COR-L47 (cell line): ENCODE results near the gene PLEKHJ1.

Source experiments
- DNase-seq: peaks from one replicate; lab custom pipeline; 2025; lab: John Stamatoyannopoulos, UW

Gene PLEKHJ1

DNA sequence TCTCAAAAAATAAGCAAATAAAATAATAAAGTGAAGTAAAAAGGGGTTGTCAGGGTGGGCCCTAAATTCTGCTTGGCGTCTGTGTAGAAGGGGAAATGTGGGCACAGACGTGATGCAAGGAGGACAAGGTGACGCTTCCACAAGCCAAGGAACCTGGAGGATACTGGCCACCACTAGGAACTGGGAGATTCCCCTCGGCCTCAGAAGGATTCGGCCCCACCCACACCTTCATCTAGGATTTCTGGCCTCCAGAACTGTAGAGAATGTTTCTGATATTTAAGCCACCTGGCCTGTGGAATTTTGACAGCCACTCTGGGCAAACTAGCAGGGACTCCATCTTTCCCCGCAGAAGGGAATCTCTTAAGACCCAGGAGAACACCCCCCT is 1.1 kb downstream of the PLEKHJ1 start:
- no peak for DNase-seq

GRCh38 chr19:2233601-2234280 is 2.4 kb downstream of the PLEKHJ1 start:
- no peak for DNase-seq

GRCh38 chr19:2232286-2233151 is 3.6 kb downstream of the PLEKHJ1 start:
- no peak for DNase-seq

GRCh38 chr19:2231621-2232221 is 4.4 kb downstream of the PLEKHJ1 start:
- no peak for DNase-seq

GRCh38 chr19:2230807-2231533 is 5.2 kb downstream of the PLEKHJ1 start:
- no peak for DNase-seq

DNA sequence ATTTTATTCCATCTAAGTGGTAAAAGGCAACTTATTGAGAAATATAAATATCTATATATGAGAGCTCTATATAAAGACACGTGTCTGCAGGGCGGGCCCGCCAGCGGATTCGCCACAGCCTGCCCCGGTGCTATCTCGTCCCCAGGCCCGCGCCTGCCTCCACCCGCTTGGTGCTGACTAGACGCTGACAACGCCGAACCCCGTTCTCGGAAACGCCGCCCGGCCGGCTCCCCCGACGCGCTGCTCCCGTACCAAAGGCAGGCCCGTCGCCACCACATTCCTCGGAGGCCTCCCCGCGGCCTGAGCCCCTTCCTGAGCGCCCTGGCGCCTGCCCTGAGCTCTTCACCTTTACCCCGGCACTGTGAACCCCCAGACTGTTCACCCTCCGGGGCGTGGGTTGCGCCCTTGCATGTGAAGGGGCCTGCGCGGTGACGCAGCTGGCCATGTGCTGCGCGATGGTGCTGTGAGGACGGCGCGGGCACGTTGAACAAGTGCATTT is 6.0 kb downstream of the PLEKHJ1 start:
- DNase-seq = no peak

DNA sequence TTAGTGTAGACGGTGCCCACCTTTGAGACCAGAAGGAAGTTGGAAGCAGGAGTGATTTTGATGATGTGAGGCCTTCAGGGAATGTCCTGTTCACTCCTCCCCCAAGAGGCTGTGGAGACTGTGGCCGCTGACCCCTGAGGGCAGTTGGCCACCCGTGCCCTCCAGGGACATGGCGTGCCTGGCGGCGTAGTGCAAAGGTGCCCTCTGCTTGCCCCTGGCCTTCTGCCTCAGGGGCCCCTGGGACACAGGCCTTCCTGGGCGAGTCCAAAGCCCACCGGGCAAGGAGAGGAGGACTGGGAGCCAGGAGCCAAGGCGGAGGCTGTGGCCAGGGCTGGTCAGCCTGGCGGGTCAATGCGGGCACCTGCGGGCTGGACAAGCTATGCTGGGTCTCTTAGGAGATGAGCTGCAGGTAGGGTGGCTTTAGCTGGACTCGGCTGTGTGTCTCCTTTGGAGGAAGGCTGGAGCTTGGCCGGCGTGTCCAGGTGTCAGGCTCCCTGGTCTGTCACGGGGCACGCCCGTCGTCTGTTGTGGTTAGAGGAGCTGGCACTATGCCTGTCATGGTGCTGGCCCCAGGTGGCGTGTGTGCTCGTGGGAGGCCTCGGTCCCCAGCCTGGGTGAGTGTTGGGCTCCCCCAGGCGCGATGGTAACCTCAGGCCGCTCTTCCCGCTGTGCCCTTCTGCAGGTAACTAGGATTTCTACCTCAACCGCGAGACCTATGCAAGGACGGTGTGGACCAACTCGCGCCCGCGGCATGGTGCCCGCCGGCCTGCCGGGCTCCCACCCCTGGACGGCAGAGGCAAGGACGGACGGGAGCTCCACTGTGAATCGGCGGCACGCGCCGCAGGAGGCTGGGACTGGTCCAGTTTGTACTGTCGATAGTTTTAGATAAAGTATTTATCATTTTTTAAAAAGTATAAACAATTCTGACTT is 6.8 kb downstream of the PLEKHJ1 start:
- DNase-seq = no peak

GRCh38 chr19:2228157-2229030 is 7.7 kb downstream of the PLEKHJ1 start:
- no peak for DNase-seq

DNA sequence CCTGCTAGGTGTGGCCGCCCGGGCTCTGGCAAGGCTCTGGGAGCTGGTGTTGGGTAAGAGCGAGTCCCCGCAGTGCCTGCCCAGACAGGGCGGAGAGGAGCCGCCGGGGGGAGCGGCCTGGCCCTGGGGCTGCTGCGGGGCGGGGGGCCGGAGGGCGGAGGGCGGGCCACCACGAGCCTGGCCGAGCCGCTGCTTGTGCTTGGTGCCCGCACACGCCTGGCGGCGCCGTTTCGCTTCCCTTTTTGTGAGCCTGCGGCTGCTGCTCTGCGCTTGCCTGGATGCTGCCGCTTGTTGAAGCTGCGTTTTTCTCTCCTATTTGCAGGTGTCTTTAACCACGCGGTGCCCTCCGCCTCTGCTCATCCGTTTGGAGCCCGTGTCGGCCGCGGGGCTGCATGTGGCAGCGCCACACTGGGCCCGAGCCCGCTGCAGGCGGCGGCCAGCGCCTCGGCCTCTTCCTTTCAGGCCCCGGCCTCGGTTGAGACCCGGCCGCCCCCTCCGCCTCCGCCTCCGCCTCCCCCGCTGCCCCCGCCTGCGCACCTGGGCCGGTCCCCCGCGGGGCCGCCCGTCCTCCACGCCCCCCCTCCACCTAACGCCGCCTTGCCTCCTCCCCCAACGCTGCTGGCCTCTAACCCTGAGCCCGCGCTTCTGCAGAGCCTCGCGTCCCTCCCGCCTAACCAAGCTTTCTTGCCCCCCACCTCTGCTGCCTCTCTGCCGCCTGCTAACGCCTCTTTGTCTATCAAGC is 8.5 kb downstream of the PLEKHJ1 start:
- no peak for DNase-seq

DNA sequence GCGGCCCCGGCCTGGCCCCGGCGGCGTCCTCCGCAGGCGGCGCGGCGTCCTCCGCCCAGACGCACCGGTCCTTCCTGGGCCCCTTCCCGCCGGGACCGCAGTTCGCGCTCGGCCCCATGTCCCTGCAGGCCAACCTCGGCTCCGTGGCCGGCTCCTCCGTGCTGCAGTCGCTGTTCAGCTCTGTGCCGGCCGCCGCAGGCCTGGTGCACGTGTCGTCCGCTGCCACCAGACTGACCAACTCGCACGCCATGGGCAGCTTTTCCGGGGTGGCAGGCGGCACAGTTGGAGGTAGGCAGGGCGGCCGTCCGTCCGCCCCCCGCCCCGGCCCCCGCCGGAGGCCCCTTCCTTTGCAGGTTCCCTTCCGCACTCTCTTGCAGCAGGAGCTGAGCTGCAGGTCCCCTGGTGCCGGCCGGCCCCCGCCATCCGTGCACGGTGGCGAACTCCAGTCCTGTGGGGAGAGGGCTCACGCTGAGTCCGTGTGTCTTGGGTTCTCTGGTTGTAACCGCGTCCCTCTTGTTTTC is 9.2 kb downstream of the PLEKHJ1 start:
- DNase-seq = no peak

- no peak for DNase-seq
Observed at GRCh38 chr19:2226051-2226839, 9.9 kb downstream of the PLEKHJ1 start.

- no peak for DNase-seq
Observed at GRCh38 chr19:2225415-2226050, 10.6 kb downstream of the PLEKHJ1 start.

DNA sequence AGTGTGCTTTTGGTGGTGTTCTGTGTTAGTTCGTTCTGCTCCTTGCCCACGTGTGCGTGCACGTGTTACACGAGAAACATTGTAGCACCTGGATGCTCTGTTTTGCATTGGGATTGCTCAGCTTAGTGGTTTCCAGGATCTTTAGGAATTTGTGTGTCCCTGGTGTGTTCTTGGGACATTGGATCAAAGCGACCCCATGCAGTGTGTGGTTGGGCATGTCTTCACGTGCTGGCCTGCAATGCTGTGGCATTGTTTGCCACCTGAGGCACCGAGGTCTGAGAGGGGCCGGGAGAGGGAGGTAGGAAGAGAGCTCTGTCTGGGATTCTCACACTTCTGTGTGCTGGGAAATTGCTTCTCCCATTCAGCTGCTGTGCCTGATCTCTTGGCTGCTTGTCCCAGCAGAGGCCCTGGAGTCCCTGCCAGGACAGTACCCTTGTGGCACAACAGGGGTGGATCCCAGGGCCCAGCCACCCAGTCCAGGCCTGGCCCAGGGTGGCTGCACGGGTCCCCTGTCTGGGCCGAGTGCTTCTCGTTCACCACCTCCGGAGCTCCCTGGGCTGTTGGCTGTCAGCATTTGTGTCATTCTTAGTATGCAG is 11.3 kb downstream of the PLEKHJ1 start:
- DNase-seq = no peak

DNA sequence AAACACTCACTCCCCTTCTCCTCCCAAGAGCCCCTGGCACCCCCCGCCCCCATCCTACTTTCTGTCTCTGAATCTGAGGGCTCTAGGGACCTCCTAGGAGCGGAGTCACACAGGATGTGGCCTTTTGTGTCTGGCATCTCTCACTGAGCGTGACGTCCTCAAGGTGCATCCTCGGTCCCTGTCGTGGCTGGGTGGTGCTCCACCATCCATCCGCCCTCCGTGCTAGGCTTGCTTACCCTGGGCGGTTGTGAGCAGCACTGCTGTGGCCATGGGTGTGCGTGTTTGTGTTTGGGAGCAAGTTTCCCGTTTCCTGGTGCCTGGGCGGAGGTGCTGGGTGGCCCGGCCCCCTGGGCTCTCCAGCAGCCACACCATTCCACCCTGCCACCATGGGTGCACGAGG is 12.2 kb downstream of the PLEKHJ1 start:
- no peak for DNase-seq

GRCh38 chr19:2223391-2223790 is 12.7 kb downstream of the PLEKHJ1 start:
- DNase-seq = no peak

DNA sequence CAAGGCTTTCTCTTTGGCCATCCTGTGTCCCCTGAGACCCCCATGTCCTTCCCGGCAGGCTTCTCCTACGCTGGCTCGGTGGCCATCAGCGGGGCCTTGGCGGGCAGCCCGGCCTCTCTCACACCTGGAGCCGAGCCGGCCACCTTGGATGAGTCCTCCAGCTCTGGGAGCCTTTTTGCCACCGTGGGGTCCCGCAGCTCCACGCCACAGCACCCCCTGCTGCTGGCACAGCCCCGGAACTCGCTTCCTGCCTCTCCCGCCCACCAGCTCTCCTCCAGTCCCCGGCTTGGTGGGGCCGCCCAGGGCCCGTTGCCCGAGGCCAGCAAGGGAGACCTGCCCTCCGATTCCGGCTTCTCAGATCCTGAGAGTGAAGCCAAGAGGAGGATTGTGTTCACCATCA is 14.2 kb downstream of the PLEKHJ1 start:
- DNase-seq = no peak

DNA sequence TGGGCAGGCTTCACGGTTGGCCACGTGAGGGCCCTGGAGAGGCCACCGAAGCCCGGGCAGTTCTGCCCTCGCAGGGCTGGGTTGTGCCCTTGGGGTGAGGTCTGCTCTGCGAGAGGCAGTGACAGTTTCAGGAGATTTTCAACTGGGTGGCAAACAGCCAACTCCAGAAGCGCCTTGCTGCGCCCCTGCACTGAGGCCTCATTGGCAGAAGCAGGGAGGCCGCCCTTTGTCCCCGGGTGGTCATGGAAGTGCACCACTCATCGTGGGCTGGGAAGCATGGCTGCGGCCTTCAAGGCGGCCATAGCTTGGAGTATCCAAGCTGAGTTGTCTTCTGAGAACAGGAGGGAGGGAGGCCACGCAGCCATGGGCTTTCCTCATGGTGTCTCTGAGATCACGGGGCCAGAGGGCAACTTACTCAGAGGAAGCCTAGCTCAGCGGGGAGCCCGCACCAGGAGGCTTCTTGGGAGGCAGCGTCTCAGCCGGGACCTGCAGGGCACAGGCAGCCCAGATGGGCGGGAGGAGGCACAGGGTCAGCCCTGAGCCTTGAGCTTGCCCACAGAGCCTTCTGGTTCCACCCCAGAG is 14.8 kb downstream of the PLEKHJ1 start:
- no peak for DNase-seq
